HepG2 (cell line): ENCODE results near the gene RHEBL1. TPM values are rescaled to one million over a fixed set of nuclear protein-coding genes. Genes with fewer than 3 reads are reported as not detected.

ENCODE experiments used
- ELK4 ChIP-seq: sonication (generic); formaldehyde crosslinking; IDR thresholded peaks from 2 replicates; pipeline ENCODE4 v1.9.0; 2021; ENCODE audit warnings: missing genetic modification reagents, borderline replicate concordance
- HMGXB3 ChIP-seq: sonication (generic); formaldehyde crosslinking; IDR thresholded peaks from 2 replicates; pipeline ENCODE4 v1.4.0; 2020; ENCODE audit warnings: missing genetic modification reagents, borderline replicate concordance
- KIAA2018 ChIP-seq: sonication (generic); formaldehyde crosslinking; IDR thresholded peaks from 2 replicates; pipeline ENCODE4 v1.5.0; 2020; ENCODE audit warnings: mild to moderate bottlenecking, missing genetic modification reagents, borderline replicate concordance
- MTA1 ChIP-seq: sonication (generic); formaldehyde crosslinking; IDR thresholded peaks from 2 replicates; pipeline ENCODE4 v1.4.0; 2020; ENCODE audit warnings: missing genetic modification reagents, mild to moderate bottlenecking, borderline replicate concordance
- NFE2L1 ChIP-seq: sonication (generic); formaldehyde crosslinking; IDR thresholded peaks from 2 replicates; pipeline ENCODE4 v1.4.0; 2020; ENCODE audit warnings: missing genetic modification reagents, mild to moderate bottlenecking, borderline replicate concordance
- SATB2 ChIP-seq: sonication (generic); formaldehyde crosslinking; IDR thresholded peaks from 2 replicates; pipeline ENCODE4 v1.5.0; 2020; ENCODE audit warnings: missing genetic modification reagents
- ZNF574 ChIP-seq: sonication (generic); formaldehyde crosslinking; IDR thresholded peaks from 2 replicates; pipeline ENCODE4 v1.4.0; 2020; ENCODE audit warnings: missing genetic modification reagents
- polyA plus RNA-seq, 8 experiments: library from polyadenylated mRNA; depleted of rRNA in 3 of 8; stranded (reverse) in 7 of 8; unstranded in 1 of 8; fragments of >200 nt; fragmentation: Illumina TruSeq in 4 of 8; extraction: Trizol in 4 of 8; gene quantifications; 2 replicates each; pipeline versions ENCODE4 v1.2.1 to v1.2.3, GENCODE V29; 2011 to 2016; ENCODE audit warnings: low read depth in 4 of 8, missing spikeins in 1 of 8, mixed read lengths in 1 of 8; ENCODE audit not compliant: insufficient read depth in 1 of 8
- total RNA-seq, 5 experiments: library from RNA; depleted of rRNA; stranded (reverse); fragments of >200 nt; fragmentation: Illumina TruSeq; extraction: Trizol; gene quantifications; 2 replicates each; pipeline ENCODE4 v1.2.3, GENCODE V29; 2016; ENCODE audit warnings: low read depth in 1 of 5

The RHEBL1 gene
- total and polyA plus RNA-seq, 2 of the 13 experiments (the other 11 are each of a cell fraction or from before 2014, with no cell fraction given), result 1.4 to 2.5 TPM

- TF ChIP-seq KIAA2018 (no peak), NFE2L1 (CRISPR knock-in tag) (no peak), ELK4 (CRISPR knock-in tag) (no peak), HMGXB3 (no peak), ZNF574 (CRISPR knock-in tag) (peak; percentile 37; the same call in 1 of the 2 replicates), SATB2 (CRISPR knock-in tag) (no peak), MTA1 (CRISPR knock-in tag) (0 out of 2 replicates have a peak, but pooled peaks have one; percentile 48)
Observed at GRCh38 chr12:49069507-49070346, at the start of gene RHEBL1 (continued).
